Keratinocyte (primary cell): ENCODE data around the gene CSNK1A1. TPM values are rescaled to one million over a fixed set of nuclear protein-coding genes. Genes with fewer than 3 reads are reported as not detected.

Experiments used
- DNase-seq: peaks from one replicate; pipeline ENCODE4 v3.0.0-alpha.2; 2011; ENCODE audit warnings: low read depth, missing footprints, low spot score
- FAIRE-seq: peaks from 2 replicates; lab custom pipeline; 2011; peaks lifted over from hg19 to GRCh38; lab: Jason Lieb, UNC
- H2AFZ ChIP-seq: 2 replicates; pipeline ENCODE4 v1.6.0; 2012; ENCODE audit warnings: low read length, control low read depth, inconsistent platforms; ENCODE audit not compliant: control insufficient read depth
- H3K27ac ChIP-seq: 2 replicates; pipeline ENCODE4 v1.5.1; 2011; ENCODE audit warnings: low read length; ENCODE audit not compliant: control insufficient read depth, insufficient read depth
- H3K27me3 ChIP-seq: 3 replicates; pipeline ENCODE4 v1.6.0; 2011; ENCODE audit warnings: low read length; ENCODE audit not compliant: control insufficient read depth, insufficient read depth; ENCODE audit errors: extremely low read depth
- H3K36me3 ChIP-seq, 2 experiments: 2 replicates in 1 of 2; 3 replicates in 1 of 2; pipeline ENCODE4 v1.5.1; 2011; ENCODE audit warnings: low read length in 2 of 2, mild to moderate bottlenecking in 1 of 2; ENCODE audit not compliant: control insufficient read depth in 2 of 2, insufficient read depth in 2 of 2; ENCODE audit errors: extremely low read depth in 1 of 2
- H3K4me1 ChIP-seq: 3 replicates; pipeline ENCODE4 v1.5.1; 2011; ENCODE audit warnings: low read length; ENCODE audit not compliant: control insufficient read depth, insufficient read depth; ENCODE audit errors: extremely low read depth
- H3K4me2 ChIP-seq: 3 replicates; pipeline ENCODE4 v1.6.0; 2011; ENCODE audit warnings: low read depth, low read length; ENCODE audit not compliant: control insufficient read depth, insufficient read depth; ENCODE audit errors: extremely low read depth
- H3K4me3 ChIP-seq, 3 experiments: fragments of 200-600 bp in 1 of 3; sonication (generic) in 1 of 3; 2 replicates in 2 of 3; 3 replicates in 1 of 3; pipeline ENCODE4 v1.5.1; 2011 to 2016; ENCODE audit warnings: low read length in 3 of 3, mild to moderate bottlenecking in 3 of 3, control low read depth in 2 of 3, inconsistent platforms in 1 of 3, low read depth in 1 of 3, mixed read lengths in 1 of 3, mixed run types in 1 of 3, moderate library complexity in 1 of 3; ENCODE audit not compliant: control insufficient read depth in 2 of 3, insufficient read depth in 2 of 3; ENCODE audit errors: extremely low read depth in 1 of 3
- H3K79me2 ChIP-seq: 2 replicates; pipeline ENCODE4 v1.6.0; 2012; ENCODE audit warnings: low read length; ENCODE audit not compliant: control insufficient read depth, insufficient read depth
- H3K9ac ChIP-seq: 3 replicates; pipeline ENCODE4 v1.6.0; 2011; ENCODE audit warnings: low read length; ENCODE audit not compliant: control insufficient read depth, insufficient read depth; ENCODE audit errors: extremely low read depth
- H3K9me1 ChIP-seq: 3 replicates; pipeline ENCODE4 v1.6.0; 2011; ENCODE audit warnings: low read length; ENCODE audit not compliant: control insufficient read depth, insufficient read depth; ENCODE audit errors: extremely low read depth
- H3K9me3 ChIP-seq: 2 replicates; pipeline ENCODE4 v1.5.1; 2012; ENCODE audit warnings: low read depth, low read length; ENCODE audit not compliant: control insufficient read depth
- H4K20me1 ChIP-seq: 3 replicates; pipeline ENCODE4 v1.6.0; 2011; ENCODE audit warnings: low read length; ENCODE audit not compliant: control insufficient read depth, insufficient read depth; ENCODE audit errors: extremely low read depth
- CTCF ChIP-seq, 3 experiments: IDR thresholded peaks in 1 of 3; conservative IDR thresholded peaks in 1 of 3; optimal IDR thresholded peaks in 1 of 3; 2 replicates in 2 of 3; 3 replicates in 1 of 3; pipeline versions ENCODE3 to v1.5.1; 2011; ENCODE audit warnings: low read length in 3 of 3, mild to moderate bottlenecking in 3 of 3, moderate library complexity in 2 of 3, control low read depth in 1 of 3, inconsistent platforms in 1 of 3; ENCODE audit not compliant: insufficient read depth in 2 of 3; ENCODE audit errors: extremely low read depth in 1 of 3
- EZH2 ChIP-seq: IDR thresholded peaks from one replicate; pipeline ENCODE4 v1.6.1; 2012; ENCODE audit warnings: inconsistent platforms, mild to moderate bottlenecking, low read length, moderate library complexity
- dilution Hi-C: fragments of 300-500 bp; cut with MboI; formaldehyde crosslinking; loops from one replicate; pipeline ENCODE4 v1.7.0; 2020; ENCODE audit warnings: low sequenced_read_pairs; ENCODE audit not compliant: extremely low pct_ligation_motif_present
- polyA plus RNA-seq, 5 experiments: library from polyadenylated mRNA; depleted of rRNA in 3 of 5; stranded (reverse) in 3 of 5; stranded (forward) in 1 of 5; unstranded in 1 of 5; fragments of >200 nt; gene quantifications; 1 replicate in 1 of 5; 2 replicates in 3 of 5; 3 replicates in 1 of 5; pipeline versions ENCODE4 v1.2.1 to v1.2.3, GENCODE V29; 2011 to 2012; ENCODE audit warnings: missing spikeins in 2 of 5, low read depth in 1 of 5, low replicate concordance in 1 of 5

The CSNK1A1 gene
- polyA plus RNA-seq, 1 donor (not counting 4 experiments of a cell fraction or from before 2014, with no cell fraction given): 289 TPM

- Histone ChIP-seq H3K79me2 (no peaks in the 10 kb centered on the region), H2AFZ (peak overlapping the region; percentile 82), H3K27me3 (no peaks in the 10 kb centered on the region), H3K4me1 (peaks cover 26% of the 10 kb centered on the region), H3K4me2 (peak overlapping the region; percentile 54), H4K20me1 (no peaks in the 10 kb centered on the region), H3K27ac (peak overlapping the region; percentile 65), H3K9ac (no peak overlapping the region), H3K36me3 (no peaks in the 10 kb centered on the region), H3K9me1 (no peaks in the 10 kb centered on the region), H3K4me3 (no peak overlapping the region), H3K9me3 (no peaks in the 10 kb centered on the region)
- FAIRE-seq (no peak), DNase-seq (no peak)
- dilution Hi-C loops: no loop called here
- no peak for TF ChIP-seq CTCF (optimal IDR thresholded peaks at IDR 0.05 in 1 of 3, IDR thresholded peaks at IDR 0.05 in 1 of 3, conservative IDR thresholded peaks at IDR 0.05 in 1 of 3; ENCODE audit: extremely low read depth in 1 of 3, insufficient read depth in 2 of 3, low read length in 3 of 3)
Measured at GRCh38 chr5:149453618-149454415, 97.4 kb downstream of the CSNK1A1 start.

- Histone ChIP-seq H3K9me1 (no peaks in the 10 kb centered on the region), H3K27ac (peak overlapping the region; percentile 65), H3K9me3 (no peaks in the 10 kb centered on the region), H3K9ac (no peak overlapping the region), H3K27me3 (no peaks in the 10 kb centered on the region), H2AFZ (peak overlapping the region; percentile 82), H3K4me2 (peak overlapping the region; percentile 54), H3K36me3 (no peaks in the 10 kb centered on the region), H3K4me1 (peaks cover 26% of the 10 kb centered on the region), H4K20me1 (no peaks in the 10 kb centered on the region), H3K4me3 (no peak overlapping the region), H3K79me2 (no peaks in the 10 kb centered on the region)
- no peak for DNase-seq
- dilution Hi-C loops: no loop called here
- no peak for TF ChIP-seq CTCF (optimal IDR thresholded peaks at IDR 0.05 in 1 of 3, IDR thresholded peaks at IDR 0.05 in 1 of 3, conservative IDR thresholded peaks at IDR 0.05 in 1 of 3; ENCODE audit: extremely low read depth in 1 of 3, insufficient read depth in 2 of 3, low read length in 3 of 3)
- TF ChIP-seq EZH2: no peak
- no peak for FAIRE-seq
Measured at GRCh38 chr5:149452665-149453617, 98.3 kb downstream of the CSNK1A1 start.
